ENCODE results near the gene LIMA1. TPM values are rescaled to one million over a fixed set of nuclear protein-coding genes. Genes with fewer than 3 reads are reported as not detected.
"Not testable (repeated sequence)": the region's sequence is repeated elsewhere in the genome, so short reads cannot be mapped to it uniquely, and the experiment has no call there.

The LIMA1 gene
- total RNA-seq, 5 donors from 2014 or later (not counting 1 experiment from before 2014, with no cell fraction given) = 8.6 to 14.9 (median 11.1) TPM

- H3K27ac Mint-ChIP-seq; H3K36me3 ChIP-seq (ENCODE audit: control insufficient read depth in 2 of 2, extremely low read depth in 1 of 2, insufficient read depth in 1 of 2, low read length in 1 of 2); H3K36me3 Mint-ChIP-seq; ATAC-seq (replicated peaks in 1 of 4); H3K27ac ChIP-seq (ENCODE audit: low read length); H3K27me3 ChIP-seq (replicated peaks in 1 of 2; ENCODE audit: control insufficient read depth in 2 of 2, extremely low read depth in 1 of 2, insufficient read depth in 2 of 2, low read length in 1 of 2); H3K9me3 ChIP-seq; H3K4me3 Mint-ChIP-seq; H3K27me3 Mint-ChIP-seq; POLR2A ChIA-PET; DNase-seq; H3K4me1 ChIP-seq (ENCODE audit: control insufficient read depth in 1 of 2, extremely low read depth in 1 of 2, insufficient read depth in 2 of 2, low read length in 2 of 2); H3K9me3 Mint-ChIP-seq; H3K4me3 ChIP-seq (ENCODE audit: control insufficient read depth in 1 of 2, extremely low read depth in 1 of 2, low read length in 1 of 2): not testable (repeated sequence)
- WGBS (ENCODE audit: insufficient coverage) = no CpG with 5 or more reads among the region's 5 CpGs
- peaks cover 25 to 28% (median 28%) of the 10 kb centered on the region in 3 donors for H3K4me1 Mint-ChIP-seq
- CTCF ChIA-PET = interaction anchor here (0.5 to 2.0 kb wide), 2 partner anchors 43 to 1077 kb away, joined by 8 read pairs; partner anchors contain the start of gene COX14 (in 1 of the 2)
Observed at GRCh38 chr12:50154947-50155346, 128.4 kb downstream of the LIMA1 start.

GRCh38 chr12:50151047-50151687, 132.2 kb downstream of the LIMA1 start:
- no peaks in the 10 kb centered on the region for H3K27me3 Mint-ChIP-seq
- no peak overlapping the region for H3K4me3 Mint-ChIP-seq
- Histone ChIP-seq H3K4me3 (ENCODE audit: control insufficient read depth in 1 of 2, extremely low read depth in 1 of 2, low read length in 1 of 2) (no peak overlapping the region), H3K4me1 (ENCODE audit: control insufficient read depth in 1 of 2, extremely low read depth in 1 of 2, insufficient read depth in 2 of 2, low read length in 2 of 2) (no peaks in the 10 kb centered on the region), H3K36me3 (ENCODE audit: control insufficient read depth in 2 of 2, extremely low read depth in 1 of 2, insufficient read depth in 1 of 2, low read length in 1 of 2) (peaks cover 6 to 7% of the 10 kb centered on the region in 2 donors), H3K27ac (ENCODE audit: low read length) (no peak overlapping the region), H3K27me3 (replicated peaks in 1 of 2; ENCODE audit: control insufficient read depth in 2 of 2, extremely low read depth in 1 of 2, insufficient read depth in 2 of 2, low read length in 1 of 2) (no peaks in the 10 kb centered on the region), H3K9me3 (no peaks in the 10 kb centered on the region)
- peak overlapping the region; percentile 4 to 17 for H3K27ac Mint-ChIP-seq
- H3K9me3 Mint-ChIP-seq = no peaks in the 10 kb centered on the region
- CTCF ChIA-PET = no interaction called here
- ATAC-seq (replicated peaks in 1 of 4) = no peak
- POLR2A ChIA-PET = interaction anchor here in 1 of 2 donors (0.6 kb wide), 1 partner anchor 59 kb away, joined by 6 read pairs; no protein-coding TSS in a partner anchor
- peaks cover 11 to 20% (median 20%) of the 10 kb centered on the region in 3 donors for H3K4me1 Mint-ChIP-seq
- whole genome bisulfite sequencing (ENCODE audit: insufficient coverage) = 75% methylated on average over 1 of the region's 1 CpG
- H3K36me3 Mint-ChIP-seq = no peaks in the 10 kb centered on the region
- no peak for DNase-seq

GRCh38 chr12:50149311-50149710, 134.0 kb downstream of the LIMA1 start:
- H3K9me3 ChIP-seq = no peaks in the 10 kb centered on the region
- POLR2A ChIA-PET = interaction anchor here in 1 of 2 donors (0.7 kb wide), 1 partner anchor 34 kb away, joined by 4 read pairs; no protein-coding TSS in a partner anchor
- 40% methylated on average over 1 of the region's 3 CpGs for WGBS (ENCODE audit: insufficient coverage)
- no peaks in the 10 kb centered on the region for H3K9me3 Mint-ChIP-seq
- CTCF ChIA-PET = no interaction called here
- no peak overlapping the region for H3K4me3 Mint-ChIP-seq
- H3K4me1 ChIP-seq (ENCODE audit: control insufficient read depth in 1 of 2, extremely low read depth in 1 of 2, insufficient read depth in 2 of 2, low read length in 2 of 2) = no peaks in the 10 kb centered on the region
- H3K4me3 ChIP-seq (ENCODE audit: control insufficient read depth in 1 of 2, extremely low read depth in 1 of 2, low read length in 1 of 2) = no peak overlapping the region
- no peaks in the 10 kb centered on the region for H3K36me3 Mint-ChIP-seq
- no peaks in the 10 kb centered on the region for H3K27me3 ChIP-seq (replicated peaks in 1 of 2; ENCODE audit: control insufficient read depth in 2 of 2, extremely low read depth in 1 of 2, insufficient read depth in 2 of 2, low read length in 1 of 2)
- H3K4me1 Mint-ChIP-seq = peaks cover 16 to 25% (median 23%) of the 10 kb centered on the region in 3 donors
- DNase-seq (no peak), ATAC-seq (replicated peaks in 1 of 4) (no peak)
- no peak overlapping the region for H3K27ac ChIP-seq (ENCODE audit: low read length)
- H3K36me3 ChIP-seq (ENCODE audit: control insufficient read depth in 2 of 2, extremely low read depth in 1 of 2, insufficient read depth in 1 of 2, low read length in 1 of 2) = peaks cover 6 to 7% of the 10 kb centered on the region in 2 donors
- H3K27ac Mint-ChIP-seq = peak overlapping the region in 1 of 2 donors; percentile 52
- H3K27me3 Mint-ChIP-seq = no peaks in the 10 kb centered on the region

GRCh38 chr12:50148011-50148410, 135.3 kb downstream of the LIMA1 start:
- ATAC-seq (replicated peaks in 1 of 4); H3K4me1 ChIP-seq (ENCODE audit: control insufficient read depth in 1 of 2, extremely low read depth in 1 of 2, insufficient read depth in 2 of 2, low read length in 2 of 2); H3K27ac Mint-ChIP-seq; DNase-seq; H3K27me3 ChIP-seq (replicated peaks in 1 of 2; ENCODE audit: control insufficient read depth in 2 of 2, extremely low read depth in 1 of 2, insufficient read depth in 2 of 2, low read length in 1 of 2); H3K4me3 ChIP-seq (ENCODE audit: control insufficient read depth in 1 of 2, extremely low read depth in 1 of 2, low read length in 1 of 2); H3K27ac ChIP-seq (ENCODE audit: low read length); H3K36me3 Mint-ChIP-seq; H3K9me3 ChIP-seq; H3K4me3 Mint-ChIP-seq; H3K9me3 Mint-ChIP-seq; H3K27me3 Mint-ChIP-seq: not testable (repeated sequence)
- peaks cover 16 to 25% (median 23%) of the 10 kb centered on the region in 3 donors for H3K4me1 Mint-ChIP-seq
- ChIA-PET CTCF (interaction anchor here in 1 of 2 donors (0.6 kb wide), 1 partner anchor 689 kb away, joined by 9 read pairs; no protein-coding TSS in a partner anchor), POLR2A (interaction anchor here (0.7 kb wide), 2 partner anchors 12 to 133 kb away, joined by 7 to 9 read pairs; no protein-coding TSS in a partner anchor)
- 100% methylated on average over 1 of the region's 6 CpGs for WGBS (ENCODE audit: insufficient coverage)
- H3K36me3 ChIP-seq (ENCODE audit: control insufficient read depth in 2 of 2, extremely low read depth in 1 of 2, insufficient read depth in 1 of 2, low read length in 1 of 2) = peaks cover 0 to 16% of the 10 kb centered on the region in 2 donors

- peaks cover 16 to 23% (median 23%) of the 10 kb centered on the region in 3 donors for H3K4me1 Mint-ChIP-seq
- DNase-seq (no peak), ATAC-seq (replicated peaks in 1 of 4) (no peak)
- H3K4me1 ChIP-seq (ENCODE audit: control insufficient read depth in 1 of 2, extremely low read depth in 1 of 2, insufficient read depth in 2 of 2, low read length in 2 of 2) = no peaks in the 10 kb centered on the region
- H3K27ac Mint-ChIP-seq = no peak overlapping the region
- H3K36me3 Mint-ChIP-seq = peaks cover 12% of the 10 kb centered on the region
- WGBS (ENCODE audit: insufficient coverage) = no CpG with 5 or more reads among the region's 4 CpGs
- H3K9me3 ChIP-seq = no peaks in the 10 kb centered on the region
- H3K4me3 ChIP-seq (ENCODE audit: control insufficient read depth in 1 of 2, extremely low read depth in 1 of 2, low read length in 1 of 2) = no peak overlapping the region
- ChIA-PET CTCF (interaction anchor here (0.5 to 1.6 kb wide), 3 partner anchors 26 to 1289 kb away, joined by 4 read pairs; no protein-coding TSS in a partner anchor), POLR2A (interaction anchor here (0.6 to 0.7 kb wide), 3 partner anchors 133 to 843 kb away, joined by 3 to 9 read pairs (median 3); no protein-coding TSS in a partner anchor)
- peaks cover 3 to 20% of the 10 kb centered on the region in 2 donors for H3K36me3 ChIP-seq (ENCODE audit: control insufficient read depth in 2 of 2, extremely low read depth in 1 of 2, insufficient read depth in 1 of 2, low read length in 1 of 2)
- H3K27ac ChIP-seq (ENCODE audit: low read length) = no peak overlapping the region
- no peaks in the 10 kb centered on the region for H3K9me3 Mint-ChIP-seq
- H3K27me3 Mint-ChIP-seq = no peaks in the 10 kb centered on the region
- H3K4me3 Mint-ChIP-seq = no peak overlapping the region
- H3K27me3 ChIP-seq (replicated peaks in 1 of 2; ENCODE audit: control insufficient read depth in 2 of 2, extremely low read depth in 1 of 2, insufficient read depth in 2 of 2, low read length in 1 of 2) = no peaks in the 10 kb centered on the region
Observed at GRCh38 chr12:50147281-50147680, 136.0 kb downstream of the LIMA1 start.

GRCh38 chr12:50145439-50145838, 137.9 kb downstream of the LIMA1 start:
- no peaks in the 10 kb centered on the region for H3K9me3 ChIP-seq
- no peaks in the 10 kb centered on the region for H3K27me3 ChIP-seq (replicated peaks in 1 of 2; ENCODE audit: control insufficient read depth in 2 of 2, extremely low read depth in 1 of 2, insufficient read depth in 2 of 2, low read length in 1 of 2)
- DNase-seq (no peak), ATAC-seq (replicated peaks in 1 of 4) (no peak)
- H3K9me3 Mint-ChIP-seq = no peaks in the 10 kb centered on the region
- ChIA-PET POLR2A (interaction anchor here in 1 of 2 donors (0.6 kb wide), 1 partner anchor 17 kb away, joined by 4 read pairs; no protein-coding TSS in a partner anchor), CTCF (interaction anchor here in 1 of 2 donors (1.1 kb wide), 1 partner anchor 54 kb away, joined by 4 read pairs; no protein-coding TSS in a partner anchor)
- no peak overlapping the region for H3K27ac Mint-ChIP-seq
- H3K4me1 ChIP-seq (ENCODE audit: control insufficient read depth in 1 of 2, extremely low read depth in 1 of 2, insufficient read depth in 2 of 2, low read length in 2 of 2) = no peaks in the 10 kb centered on the region
- peaks cover 9 to 33% of the 10 kb centered on the region in 2 donors for H3K36me3 ChIP-seq (ENCODE audit: control insufficient read depth in 2 of 2, extremely low read depth in 1 of 2, insufficient read depth in 1 of 2, low read length in 1 of 2)
- no peaks in the 10 kb centered on the region for H3K27me3 Mint-ChIP-seq
- H3K4me1 Mint-ChIP-seq = peaks cover 5 to 15% (median 12%) of the 10 kb centered on the region in 3 donors
- H3K4me3 ChIP-seq (ENCODE audit: control insufficient read depth in 1 of 2, extremely low read depth in 1 of 2, low read length in 1 of 2) = no peak overlapping the region
- H3K27ac ChIP-seq (ENCODE audit: low read length) = no peak overlapping the region
- WGBS (ENCODE audit: insufficient coverage) = no CpG with 5 or more reads among the region's 2 CpGs
- H3K36me3 Mint-ChIP-seq = peaks cover 26% of the 10 kb centered on the region
- H3K4me3 Mint-ChIP-seq = no peak overlapping the region

Measured in T-cell (primary cell).